ENCODE data around the gene RBBP9.

GRCh38 chr20:18497603-18498002 lies 578 bp upstream of the RBBP9 start:
- TF ChIP-seq CTCF (IDR thresholded peaks at IDR 0.05; ENCODE audit: poor library complexity, severe bottlenecking): no peak
- no peak for TF ChIP-seq EZH2 (IDR thresholded peaks at IDR 0.05; ENCODE audit: borderline replicate concordance, insufficient read depth, low read length, poor library complexity, severe bottlenecking)
- no peak for TF ChIP-seq POLR2AphosphoS5 (IDR thresholded peaks at IDR 0.05)
- no peak for TF ChIP-seq SMC3 (conservative IDR thresholded peaks at IDR 0.05; ENCODE audit: poor library complexity)
- no peak for TF ChIP-seq RAD21 (conservative IDR thresholded peaks at IDR 0.05)
- no peak for TF ChIP-seq TAF1 (IDR thresholded peaks at IDR 0.05; ENCODE audit: low read depth)
